Measurements from ENCODE around the gene ST8SIA5.

ST8SIA5 gene

DNA sequence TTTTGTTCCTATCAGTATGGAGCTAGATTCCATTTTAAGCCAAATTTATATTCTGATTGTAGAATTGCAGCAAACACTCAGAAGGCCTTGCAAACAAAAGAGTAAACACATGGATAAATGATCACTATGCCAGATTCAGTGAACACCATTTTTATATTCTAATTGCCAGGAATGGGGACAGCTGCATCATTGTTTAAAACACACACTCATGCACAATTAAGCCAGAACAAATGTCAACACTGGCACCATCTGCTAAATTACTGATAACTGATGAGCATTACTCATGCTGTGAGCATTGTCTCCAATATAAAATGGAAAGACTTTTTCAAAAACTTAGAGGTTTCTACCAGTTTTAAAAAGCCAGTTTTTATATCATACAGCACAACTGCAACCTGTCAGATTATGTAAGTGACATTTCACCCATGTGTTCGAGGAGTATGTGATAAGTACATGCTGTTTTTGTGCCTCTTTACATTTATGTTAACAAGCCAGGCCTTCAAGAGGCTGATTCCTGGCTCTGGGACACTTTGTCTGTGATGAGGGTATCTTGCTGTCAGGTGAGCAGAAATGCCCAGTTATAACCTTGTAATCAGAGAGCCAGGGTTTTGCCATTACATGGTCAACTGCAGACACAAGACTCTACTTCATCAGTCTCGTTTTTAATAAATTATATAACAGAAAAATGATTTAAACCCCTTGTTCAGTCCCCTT lies 4.4 kb upstream of the ST8SIA5 start:
- ATAC-seq = no peak
- TF ChIP-seq BACH2 (CRISPR knock-in tag; IDR thresholded peaks at IDR 0.05; ENCODE audit: borderline replicate concordance) (no peak), ZFP30 (CRISPR knock-in tag; IDR thresholded peaks at IDR 0.05) (no peak), ZC3H10 (CRISPR knock-in tag; IDR thresholded peaks at IDR 0.05) (no peak), TCF4 (CRISPR knock-in tag; IDR thresholded peaks at IDR 0.05; ENCODE audit: borderline replicate concordance) (no peak), PPARA (CRISPR knock-in tag; IDR thresholded peaks at IDR 0.05; ENCODE audit: borderline replicate concordance) (no peak), CSDC2 (CRISPR knock-in tag; IDR thresholded peaks at IDR 0.05) (no peak), OSR1 (CRISPR knock-in tag; IDR thresholded peaks at IDR 0.05) (no peak)
- TF ChIP-seq, protein P1, sequence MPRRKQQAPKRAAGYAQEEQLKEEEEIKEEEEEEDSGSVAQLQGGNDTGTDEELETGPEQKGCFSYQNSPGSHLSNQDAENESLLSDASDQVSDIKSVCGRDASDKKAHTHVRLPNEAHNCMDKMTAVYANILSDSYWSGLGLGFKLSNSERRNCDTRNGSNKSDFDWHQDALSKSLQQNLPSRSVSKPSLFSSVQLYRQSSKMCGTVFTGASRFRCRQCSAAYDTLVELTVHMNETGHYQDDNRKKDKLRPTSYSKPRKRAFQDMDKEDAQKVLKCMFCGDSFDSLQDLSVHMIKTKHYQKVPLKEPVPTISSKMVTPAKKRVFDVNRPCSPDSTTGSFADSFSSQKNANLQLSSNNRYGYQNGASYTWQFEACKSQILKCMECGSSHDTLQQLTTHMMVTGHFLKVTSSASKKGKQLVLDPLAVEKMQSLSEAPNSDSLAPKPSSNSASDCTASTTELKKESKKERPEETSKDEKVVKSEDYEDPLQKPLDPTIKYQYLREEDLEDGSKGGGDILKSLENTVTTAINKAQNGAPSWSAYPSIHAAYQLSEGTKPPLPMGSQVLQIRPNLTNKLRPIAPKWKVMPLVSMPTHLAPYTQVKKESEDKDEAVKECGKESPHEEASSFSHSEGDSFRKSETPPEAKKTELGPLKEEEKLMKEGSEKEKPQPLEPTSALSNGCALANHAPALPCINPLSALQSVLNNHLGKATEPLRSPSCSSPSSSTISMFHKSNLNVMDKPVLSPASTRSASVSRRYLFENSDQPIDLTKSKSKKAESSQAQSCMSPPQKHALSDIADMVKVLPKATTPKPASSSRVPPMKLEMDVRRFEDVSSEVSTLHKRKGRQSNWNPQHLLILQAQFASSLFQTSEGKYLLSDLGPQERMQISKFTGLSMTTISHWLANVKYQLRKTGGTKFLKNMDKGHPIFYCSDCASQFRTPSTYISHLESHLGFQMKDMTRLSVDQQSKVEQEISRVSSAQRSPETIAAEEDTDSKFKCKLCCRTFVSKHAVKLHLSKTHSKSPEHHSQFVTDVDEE (CRISPR knock-in tag; IDR thresholded peaks at IDR 0.05) = no peak
- TF ChIP-seq, protein P2, sequence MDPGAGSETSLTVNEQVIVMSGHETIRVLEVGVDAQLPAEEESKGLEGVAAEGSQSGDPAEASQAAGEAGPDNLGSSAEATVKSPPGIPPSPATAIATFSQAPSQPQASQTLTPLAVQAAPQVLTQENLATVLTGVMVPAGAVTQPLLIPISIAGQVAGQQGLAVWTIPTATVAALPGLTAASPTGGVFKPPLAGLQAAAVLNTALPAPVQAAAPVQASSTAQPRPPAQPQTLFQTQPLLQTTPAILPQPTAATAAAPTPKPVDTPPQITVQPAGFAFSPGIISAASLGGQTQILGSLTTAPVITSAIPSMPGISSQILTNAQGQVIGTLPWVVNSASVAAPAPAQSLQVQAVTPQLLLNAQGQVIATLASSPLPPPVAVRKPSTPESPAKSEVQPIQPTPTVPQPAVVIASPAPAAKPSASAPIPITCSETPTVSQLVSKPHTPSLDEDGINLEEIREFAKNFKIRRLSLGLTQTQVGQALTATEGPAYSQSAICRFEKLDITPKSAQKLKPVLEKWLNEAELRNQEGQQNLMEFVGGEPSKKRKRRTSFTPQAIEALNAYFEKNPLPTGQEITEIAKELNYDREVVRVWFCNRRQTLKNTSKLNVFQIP (CRISPR knock-in tag; IDR thresholded peaks at IDR 0.05; ENCODE audit: borderline replicate concordance, low read depth) = no peak

DNA sequence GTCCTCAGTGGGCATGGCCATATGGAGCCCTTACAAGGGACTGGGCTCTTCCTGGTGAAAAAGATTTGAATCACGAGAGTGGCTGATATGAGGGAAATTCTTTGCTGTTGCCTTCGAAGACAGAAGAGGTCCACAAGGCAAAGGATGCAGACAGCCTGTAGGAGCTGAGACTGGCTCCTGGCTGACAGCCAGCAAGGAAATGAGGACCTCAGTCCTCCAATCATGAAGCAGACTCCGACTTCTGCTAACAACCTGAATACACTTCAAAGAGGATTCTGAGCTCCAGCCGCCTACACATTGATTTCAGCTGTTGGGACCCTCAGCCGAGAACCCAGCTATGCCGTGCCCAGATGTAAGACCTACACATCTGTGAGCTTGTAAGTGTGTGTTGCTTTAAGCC lies 3.0 kb upstream of the ST8SIA5 start:
- no peak for ATAC-seq
- TF ChIP-seq GLIS3 (CRISPR knock-in tag; IDR thresholded peaks at IDR 0.05) (no peak), ISL1 (CRISPR knock-in tag; IDR thresholded peaks at IDR 0.05) (no peak), BACH2 (CRISPR knock-in tag; IDR thresholded peaks at IDR 0.05; ENCODE audit: borderline replicate concordance) (no peak), CSDC2 (CRISPR knock-in tag; IDR thresholded peaks at IDR 0.05) (no peak), ESRRG (CRISPR knock-in tag; IDR thresholded peaks at IDR 0.05) (no peak)
- TF ChIP-seq, protein P3, sequence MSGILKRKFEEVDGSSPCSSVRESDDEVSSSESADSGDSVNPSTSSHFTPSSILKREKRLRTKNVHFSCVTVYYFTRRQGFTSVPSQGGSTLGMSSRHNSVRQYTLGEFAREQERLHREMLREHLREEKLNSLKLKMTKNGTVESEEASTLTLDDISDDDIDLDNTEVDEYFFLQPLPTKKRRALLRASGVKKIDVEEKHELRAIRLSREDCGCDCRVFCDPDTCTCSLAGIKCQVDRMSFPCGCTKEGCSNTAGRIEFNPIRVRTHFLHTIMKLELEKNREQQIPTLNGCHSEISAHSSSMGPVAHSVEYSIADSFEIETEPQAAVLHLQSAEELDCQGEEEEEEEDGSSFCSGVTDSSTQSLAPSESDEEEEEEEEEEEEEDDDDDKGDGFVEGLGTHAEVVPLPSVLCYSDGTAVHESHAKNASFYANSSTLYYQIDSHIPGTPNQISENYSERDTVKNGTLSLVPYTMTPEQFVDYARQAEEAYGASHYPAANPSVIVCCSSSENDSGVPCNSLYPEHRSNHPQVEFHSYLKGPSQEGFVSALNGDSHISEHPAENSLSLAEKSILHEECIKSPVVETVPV (CRISPR knock-in tag; IDR thresholded peaks at IDR 0.05) = no peak

DNA sequence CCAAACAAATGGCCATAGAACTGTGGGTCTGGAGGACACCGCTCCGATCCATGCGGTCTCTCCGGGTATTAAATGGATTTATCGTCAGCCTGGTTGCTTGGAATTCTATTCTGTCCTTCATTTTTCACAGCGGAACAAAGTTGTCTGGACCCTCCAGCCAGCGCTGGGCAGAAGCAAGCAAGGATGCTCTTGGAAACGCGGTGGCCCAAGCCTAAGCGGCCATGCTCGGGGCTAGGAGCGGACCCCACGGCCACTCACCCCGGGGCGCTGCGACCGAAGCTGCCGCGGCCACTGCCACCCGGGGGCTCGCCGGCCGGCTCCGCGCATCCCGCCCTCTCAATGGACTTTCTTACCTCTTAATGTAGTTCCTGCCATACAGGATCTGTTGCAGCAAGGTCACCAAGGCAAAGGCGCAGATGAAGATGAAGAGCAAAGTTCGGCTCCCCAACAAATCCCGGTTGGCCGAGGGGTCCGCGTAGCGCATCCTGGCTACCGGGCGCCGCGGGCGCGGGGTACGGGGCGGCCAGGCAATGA lies 761 bp downstream of the ST8SIA5 start:
- TF ChIP-seq, protein P3 (CRISPR knock-in tag; IDR thresholded peaks at IDR 0.05) = no peak
- no peak for TF ChIP-seq TCF4 (CRISPR knock-in tag; IDR thresholded peaks at IDR 0.05; ENCODE audit: borderline replicate concordance)
- TF ChIP-seq, protein P2 (CRISPR knock-in tag; IDR thresholded peaks at IDR 0.05; ENCODE audit: borderline replicate concordance, low read depth) = no peak
- no peak for TF ChIP-seq ZNF565 (CRISPR knock-in tag; conservative IDR thresholded peaks at IDR 0.05; ENCODE audit: low read depth)
- TF ChIP-seq PPARA (CRISPR knock-in tag; IDR thresholded peaks at IDR 0.05; ENCODE audit: borderline replicate concordance) = no peak
- TF ChIP-seq ESRRG (CRISPR knock-in tag; IDR thresholded peaks at IDR 0.05) = no peak
- TF ChIP-seq ZFP3 (CRISPR knock-in tag; IDR thresholded peaks at IDR 0.05) = no peak
- TF ChIP-seq ZNF70 (CRISPR knock-in tag; IDR thresholded peaks at IDR 0.05) = no peak
- TF ChIP-seq, protein P1 (CRISPR knock-in tag; IDR thresholded peaks at IDR 0.05) = no peak
- no peak for TF ChIP-seq RARB (CRISPR knock-in tag; IDR thresholded peaks at IDR 0.05)
- no peak for TF ChIP-seq TOX (CRISPR knock-in tag; IDR thresholded peaks at IDR 0.05; ENCODE audit: borderline replicate concordance)
- no peak for TF ChIP-seq CSDC2 (CRISPR knock-in tag; IDR thresholded peaks at IDR 0.05)
- TF ChIP-seq, protein P4, sequence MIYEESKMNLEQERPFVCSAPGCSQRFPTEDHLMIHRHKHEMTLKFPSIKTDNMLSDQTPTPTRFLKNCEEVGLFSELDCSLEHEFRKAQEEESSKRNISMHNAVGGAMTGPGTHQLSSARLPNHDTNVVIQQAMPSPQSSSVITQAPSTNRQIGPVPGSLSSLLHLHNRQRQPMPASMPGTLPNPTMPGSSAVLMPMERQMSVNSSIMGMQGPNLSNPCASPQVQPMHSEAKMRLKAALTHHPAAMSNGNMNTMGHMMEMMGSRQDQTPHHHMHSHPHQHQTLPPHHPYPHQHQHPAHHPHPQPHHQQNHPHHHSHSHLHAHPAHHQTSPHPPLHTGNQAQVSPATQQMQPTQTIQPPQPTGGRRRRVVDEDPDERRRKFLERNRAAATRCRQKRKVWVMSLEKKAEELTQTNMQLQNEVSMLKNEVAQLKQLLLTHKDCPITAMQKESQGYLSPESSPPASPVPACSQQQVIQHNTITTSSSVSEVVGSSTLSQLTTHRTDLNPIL (CRISPR knock-in tag; IDR thresholded peaks at IDR 0.05; ENCODE audit: low read depth) = no peak
- TF ChIP-seq ZC3H10 (CRISPR knock-in tag; IDR thresholded peaks at IDR 0.05) = no peak
- TF ChIP-seq OSR1 (CRISPR knock-in tag; IDR thresholded peaks at IDR 0.05) = no peak
- no peak for TF ChIP-seq ISL1 (CRISPR knock-in tag; IDR thresholded peaks at IDR 0.05)
- no peak for ATAC-seq

Measured in SK-N-SH treated with all-trans-retinoic acid at 6 μM for 48 hours (cell line).